K562 treated with DMSO at 1 percent for 48 hours (cell line): Measurements from ENCODE around the gene STPG4. TPM values are rescaled to one million over a fixed set of nuclear protein-coding genes. Genes with fewer than 3 reads are reported as not detected.

Experiments used
- total RNA-seq: library from RNA; unstranded; fragments of 300-600 nt; gene quantifications from 2 replicates; pipeline ENCODE4 v1.2.3, GENCODE V29; 2022; ENCODE audit warnings: low replicate concordance; ENCODE audit errors: extremely low read depth

Gene STPG4
- total RNA-seq, result not detected in 2 replicates

GRCh38 chr2:47155091-47155876 is at the start of gene STPG4:
STPG4 (minus strand) TSS chr2:47155308; CDS start chr2:47155251, 57 bp downstream.

Other genes with a start within 250 kb of the STPG4 start
- not detected in 2 replicates for gene MCFD2, start 239.5 kb downstream of the STPG4 start, total RNA-seq
- not detected in 2 replicates for gene TTC7A, start 214.1 kb downstream of the STPG4 start, total RNA-seq
- not detected in 2 replicates for gene CALM2, start 21.2 kb upstream of the STPG4 start, total RNA-seq
- gene EPCAM, start 214.0 kb upstream of the STPG4 start, total RNA-seq, result not detected in 2 replicates
- gene MSH2, start 247.8 kb upstream of the STPG4 start, total RNA-seq, result not detected in 2 replicates